Testis (tissue), 2 donors: Measurements from ENCODE around the gene DDX24.

Experiments
- CTCF ChIP-seq, 3 experiments: fragments of 450-650 bp in 2 of 3; fragments of 200-600 bp in 1 of 3; sonication (generic) in 1 of 3; IDR thresholded peaks; one replicate each; pipeline ENCODE4 v1.5.1; 2016 to 2019; ENCODE audit warnings: antibody characterized with exemption in 3 of 3, mild to moderate bottlenecking in 2 of 3, moderate library complexity in 1 of 3
- POLR2A ChIP-seq: fragments of 450-650 bp; IDR thresholded peaks from one replicate; pipeline ENCODE4 v1.6.1; 2017; ENCODE audit warnings: antibody characterized with exemption, mild to moderate bottlenecking, moderate library complexity

GRCh38 chr14:94003397-94003796, 77.6 kb downstream of the DDX24 start:
- TF ChIP-seq CTCF (IDR thresholded peaks at IDR 0.05) (no peak), POLR2A (no peak)
